ENCODE results near the gene TASOR. TPM values are rescaled to one million over a fixed set of nuclear protein-coding genes. Genes with fewer than 3 reads are reported as not detected.

Gene TASOR, protein sequence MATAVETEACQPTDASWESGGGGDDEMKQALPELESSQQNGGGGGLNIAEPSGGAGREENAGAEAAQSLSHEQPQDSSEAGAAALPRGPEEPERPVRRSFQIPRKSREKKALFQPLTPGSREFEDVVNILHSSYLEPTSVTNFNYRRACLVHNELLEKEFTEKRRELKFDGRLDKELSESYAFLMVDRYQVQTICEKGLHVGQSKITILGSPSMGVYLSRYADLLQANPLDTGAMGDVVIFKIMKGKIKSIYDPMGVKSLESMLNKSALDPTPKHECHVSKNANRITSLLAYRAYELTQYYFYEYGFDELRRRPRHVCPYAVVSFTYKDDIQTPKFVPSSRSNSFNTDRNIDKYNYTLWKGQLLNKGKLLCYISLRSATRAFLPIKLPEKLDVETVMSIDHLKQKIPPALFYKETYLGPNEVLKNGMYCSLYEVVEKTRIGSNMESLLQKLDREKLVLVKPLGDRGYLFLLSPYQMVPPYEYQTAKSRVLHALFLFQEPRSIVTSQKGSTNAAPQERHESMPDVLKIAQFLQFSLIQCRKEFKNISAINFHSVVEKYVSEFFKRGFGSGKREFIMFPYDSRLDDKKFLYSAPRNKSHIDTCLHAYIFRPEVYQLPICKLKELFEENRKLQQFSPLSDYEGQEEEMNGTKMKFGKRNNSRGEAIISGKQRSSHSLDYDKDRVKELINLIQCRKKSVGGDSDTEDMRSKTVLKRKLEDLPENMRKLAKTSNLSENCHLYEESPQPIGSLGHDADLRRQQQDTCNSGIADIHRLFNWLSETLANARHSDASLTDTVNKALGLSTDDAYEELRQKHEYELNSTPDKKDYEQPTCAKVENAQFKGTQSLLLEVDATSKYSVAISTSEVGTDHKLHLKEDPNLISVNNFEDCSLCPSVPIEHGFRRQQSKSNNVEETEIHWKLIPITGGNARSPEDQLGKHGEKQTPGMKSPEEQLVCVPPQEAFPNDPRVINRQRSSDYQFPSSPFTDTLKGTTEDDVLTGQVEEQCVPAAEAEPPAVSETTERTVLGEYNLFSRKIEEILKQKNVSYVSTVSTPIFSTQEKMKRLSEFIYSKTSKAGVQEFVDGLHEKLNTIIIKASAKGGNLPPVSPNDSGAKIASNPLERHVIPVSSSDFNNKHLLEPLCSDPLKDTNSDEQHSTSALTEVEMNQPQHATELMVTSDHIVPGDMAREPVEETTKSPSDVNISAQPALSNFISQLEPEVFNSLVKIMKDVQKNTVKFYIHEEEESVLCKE (N-terminal part only)
- 25.3 and 33.0 TPM in 2 replicates for total RNA-seq

DNA sequence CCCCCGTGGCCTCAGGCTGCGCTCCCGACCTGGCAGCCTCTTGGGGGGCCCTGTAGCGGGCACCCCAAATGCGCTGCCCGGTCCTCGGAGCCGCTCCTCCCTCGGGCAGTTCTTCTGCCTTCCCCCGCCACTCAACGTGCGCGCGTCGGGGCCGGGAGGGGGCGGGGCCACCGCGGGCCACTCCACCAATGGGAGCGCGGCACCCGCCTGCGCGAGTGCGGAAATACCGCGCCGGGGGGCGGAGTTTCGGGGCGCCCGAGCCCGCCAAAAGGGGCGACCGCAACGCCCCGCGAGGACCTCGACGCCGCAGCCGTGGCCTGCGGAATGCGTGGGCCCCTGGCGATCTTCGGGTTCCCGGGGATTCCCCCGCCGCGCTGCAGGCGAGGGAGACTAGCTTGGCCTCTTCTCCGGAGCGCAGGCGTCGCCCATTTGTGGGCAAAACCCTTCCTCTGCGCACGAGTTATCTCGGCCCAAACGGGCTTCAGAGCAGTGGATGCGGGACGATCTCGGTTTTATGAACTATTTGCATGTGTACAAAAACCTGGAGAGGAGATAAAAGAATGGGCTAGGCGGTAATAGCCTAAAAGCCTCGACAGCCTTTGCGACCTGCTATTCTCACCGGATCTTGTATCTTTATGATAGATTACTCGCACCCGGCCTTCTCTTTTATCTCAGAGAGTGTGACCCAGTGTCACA lies at the start of gene TASOR:
Gene TASOR, minus strand, starts transcription at position 144 of the 696 bp plus-strand sequence. CDS start 259 bp downstream, outside the sequence.

Other genes starting within 250 kb of the TASOR start
- gene ERC2, start 214.8 kb downstream of the TASOR start, total RNA-seq, result 0.30 and 0.50 TPM in 2 replicates
- gene CCDC66, start 126.1 kb downstream of the TASOR start, total RNA-seq, result 3.4 and 5.9 TPM in 2 replicates
- gene ARHGEF3, start 118.7 kb upstream of the TASOR start, total RNA-seq, result 1.7 and 2.1 TPM in 2 replicates

All from bronchus fibroblast of lung (primary cell).